SH-SY5Y (cell line): ENCODE measurements around the gene ROBO1.

Source experiments
- GATA2 ChIP-seq: IDR thresholded peaks from 2 replicates; pipeline ENCODE4 v1.6.1; 2011; ENCODE audit warnings: mild to moderate bottlenecking, low read depth, low read length
- GATA3 ChIP-seq: IDR thresholded peaks from 2 replicates; pipeline ENCODE4 v1.6.1; 2011; ENCODE audit warnings: low read depth, mild to moderate bottlenecking, low read length, moderate library complexity

DNA sequence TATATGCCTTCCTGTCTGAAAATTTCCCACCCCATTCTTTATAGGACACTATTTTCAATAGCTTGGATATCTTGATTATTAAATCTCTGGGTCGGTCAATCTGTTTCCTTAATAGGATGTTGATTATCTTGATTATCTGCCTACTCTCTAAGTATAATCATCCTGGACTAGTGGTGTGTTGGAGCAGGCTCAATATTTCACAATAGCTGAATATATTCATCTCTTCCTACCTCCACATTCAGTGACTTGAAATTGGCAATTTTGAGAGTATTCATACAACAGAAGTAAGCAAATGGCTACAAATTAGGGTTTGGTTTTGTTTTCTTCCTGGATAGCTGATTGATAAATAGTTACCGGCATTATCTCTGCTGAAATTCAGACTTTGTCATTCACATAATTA, 1162.6 kb downstream of the ROBO1 start:
- TF ChIP-seq GATA2 (no peak), GATA3 (no peak)
